Measurements from ENCODE around the gene LIPM.

LIPM gene

GRCh38 chr10:88802523-88803285 is at the start of gene LIPM:
TSS of gene LIPM (plus strand) at chr10:88802730. CDS start at chr10:88802897, 167 bp downstream.
- H3K27ac ChIP-seq (ENCODE audit: low read depth in 2 of 2, low read length in 2 of 2) = no peak within 1 kb of the TSS
- no peaks in the 10 kb centered on the region for H3K9me3 ChIP-seq (ENCODE audit: control insufficient read depth in 2 of 2, low read length in 2 of 2)
- no peak within 1 kb of the TSS for H3K4me3 ChIP-seq (ENCODE audit: low read length in 2 of 2)
- no peaks in the 10 kb centered on the region for H3K4me1 ChIP-seq (ENCODE audit: control insufficient read depth in 2 of 2, insufficient read depth in 2 of 2, low read length in 2 of 2)
- no peaks in the 10 kb centered on the region for H3K36me3 ChIP-seq (ENCODE audit: control insufficient read depth in 2 of 2, insufficient read depth in 2 of 2, low read length in 2 of 2)
- no peak within 1 kb of the TSS for H3K9ac ChIP-seq (ENCODE audit: low read depth in 1 of 2, low read length in 2 of 2)
- H3K27me3 ChIP-seq (ENCODE audit: control insufficient read depth in 2 of 2, insufficient read depth in 2 of 2, low read length in 2 of 2) = no peaks in the 10 kb centered on the region

DNA sequence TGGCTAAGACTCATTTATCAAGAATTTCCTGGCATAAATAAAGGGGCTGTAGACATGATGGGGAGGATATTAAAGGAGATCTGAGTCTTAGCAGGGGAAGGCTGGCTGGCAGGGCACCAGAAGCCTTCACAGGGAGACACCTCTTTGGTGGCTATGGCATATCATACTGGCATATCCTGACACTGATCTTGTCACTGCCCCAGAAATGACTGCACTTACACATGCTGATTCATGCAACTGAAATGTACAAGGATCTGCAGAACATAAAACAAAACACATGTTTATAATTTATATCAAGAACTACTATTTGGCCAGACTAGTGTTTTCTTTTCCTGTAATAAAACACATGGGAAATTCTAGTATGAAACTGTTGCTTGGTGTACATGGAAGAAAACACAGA is 48.2 kb upstream of the LIPM start:
- Histone ChIP-seq H3K27ac (ENCODE audit: low read depth in 2 of 2, low read length in 2 of 2) (no peak overlapping the region), H3K36me3 (ENCODE audit: control insufficient read depth in 2 of 2, insufficient read depth in 2 of 2, low read length in 2 of 2) (no peaks in the 10 kb centered on the region), H3K27me3 (ENCODE audit: control insufficient read depth in 2 of 2, insufficient read depth in 2 of 2, low read length in 2 of 2) (no peaks in the 10 kb centered on the region), H3K9me3 (ENCODE audit: control insufficient read depth in 2 of 2, low read length in 2 of 2) (no peaks in the 10 kb centered on the region), H3K9ac (ENCODE audit: low read depth in 1 of 2, low read length in 2 of 2) (no peak overlapping the region), H3K4me1 (ENCODE audit: control insufficient read depth in 2 of 2, insufficient read depth in 2 of 2, low read length in 2 of 2) (no peaks in the 10 kb centered on the region), H3K4me3 (ENCODE audit: low read length in 2 of 2) (no peak overlapping the region)

- no peaks in the 10 kb centered on the region for H3K4me1 ChIP-seq (ENCODE audit: control insufficient read depth in 2 of 2, insufficient read depth in 2 of 2, low read length in 2 of 2)
- no peaks in the 10 kb centered on the region for H3K27me3 ChIP-seq (ENCODE audit: control insufficient read depth in 2 of 2, insufficient read depth in 2 of 2, low read length in 2 of 2)
- no peak overlapping the region for H3K9ac ChIP-seq (ENCODE audit: low read depth in 1 of 2, low read length in 2 of 2)
- H3K27ac ChIP-seq (ENCODE audit: low read depth in 2 of 2, low read length in 2 of 2) = no peak overlapping the region
- H3K9me3 ChIP-seq (ENCODE audit: control insufficient read depth in 2 of 2, low read length in 2 of 2) = no peaks in the 10 kb centered on the region
- H3K36me3 ChIP-seq (ENCODE audit: control insufficient read depth in 2 of 2, insufficient read depth in 2 of 2, low read length in 2 of 2) = no peaks in the 10 kb centered on the region
- H3K4me3 ChIP-seq (ENCODE audit: low read length in 2 of 2) = no peak overlapping the region
These were observed 46.8 kb upstream of the LIPM start for GRCh38 chr10:88755753-88756152.

- no peak overlapping the region for H3K27ac ChIP-seq (ENCODE audit: low read depth in 2 of 2, low read length in 2 of 2)
- no peaks in the 10 kb centered on the region for H3K9me3 ChIP-seq (ENCODE audit: control insufficient read depth in 2 of 2, low read length in 2 of 2)
- no peak overlapping the region for H3K4me3 ChIP-seq (ENCODE audit: low read length in 2 of 2)
- H3K9ac ChIP-seq (ENCODE audit: low read depth in 1 of 2, low read length in 2 of 2) = no peak overlapping the region
- H3K27me3 ChIP-seq (ENCODE audit: control insufficient read depth in 2 of 2, insufficient read depth in 2 of 2, low read length in 2 of 2) = no peaks in the 10 kb centered on the region
- no peaks in the 10 kb centered on the region for H3K4me1 ChIP-seq (ENCODE audit: control insufficient read depth in 2 of 2, insufficient read depth in 2 of 2, low read length in 2 of 2)
- H3K36me3 ChIP-seq (ENCODE audit: control insufficient read depth in 2 of 2, insufficient read depth in 2 of 2, low read length in 2 of 2) = no peaks in the 10 kb centered on the region
These were observed 45.9 kb upstream of the LIPM start for GRCh38 chr10:88756660-88757059.

DNA sequence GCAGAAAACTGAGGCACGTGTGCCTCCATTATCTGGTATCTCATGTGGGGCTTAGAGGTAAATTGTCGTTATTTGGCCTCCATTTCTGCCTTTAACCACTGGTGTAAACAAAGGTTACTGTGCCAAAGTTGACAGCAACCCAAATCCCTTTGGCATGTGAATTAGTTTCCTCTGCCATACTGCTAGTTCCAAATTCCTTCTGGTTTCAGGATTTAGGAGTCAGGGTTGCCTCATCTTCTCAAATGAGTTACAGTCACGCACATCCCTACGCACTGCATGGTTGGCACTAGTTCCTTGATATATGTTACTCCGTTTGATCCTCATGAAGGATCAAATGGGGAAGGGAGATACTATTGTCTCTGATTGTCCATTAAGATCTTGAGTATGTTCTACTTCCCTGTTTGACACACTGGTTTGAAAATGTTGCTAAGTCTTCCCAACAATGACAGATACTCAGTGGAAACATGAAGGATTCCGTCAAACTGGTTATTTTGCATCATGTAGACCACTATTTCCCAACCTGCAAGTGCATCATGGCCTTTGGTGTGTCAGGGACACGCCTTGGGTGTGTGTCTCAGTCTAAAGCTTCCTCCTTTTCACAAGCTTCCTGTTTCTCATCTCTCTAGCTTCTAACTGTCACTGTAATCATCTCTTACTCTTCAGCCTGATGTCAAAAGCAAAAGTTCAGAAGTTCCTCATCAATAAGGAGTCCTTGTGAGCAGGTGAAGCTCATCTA is 43.0 kb upstream of the LIPM start, which contains the start of gene LIPN:
Gene LIPN (plus strand): TSS at position 655 of the 736 bp plus-strand sequence. CDS start 1,386 bp downstream, outside the sequence.
- H3K27me3 ChIP-seq (ENCODE audit: control insufficient read depth in 2 of 2, insufficient read depth in 2 of 2, low read length in 2 of 2) = no peaks in the 10 kb centered on the region
- no peaks in the 10 kb centered on the region for H3K9me3 ChIP-seq (ENCODE audit: control insufficient read depth in 2 of 2, low read length in 2 of 2)
- no peak within 1 kb of the TSS for H3K9ac ChIP-seq (ENCODE audit: low read depth in 1 of 2, low read length in 2 of 2)
- H3K27ac ChIP-seq (ENCODE audit: low read depth in 2 of 2, low read length in 2 of 2) = no peak within 1 kb of the TSS
- no peaks in the 10 kb centered on the region for H3K4me1 ChIP-seq (ENCODE audit: control insufficient read depth in 2 of 2, insufficient read depth in 2 of 2, low read length in 2 of 2)
- H3K4me3 ChIP-seq (ENCODE audit: low read length in 2 of 2) = no peak within 1 kb of the TSS
- no peaks in the 10 kb centered on the region for H3K36me3 ChIP-seq (ENCODE audit: control insufficient read depth in 2 of 2, insufficient read depth in 2 of 2, low read length in 2 of 2)

GRCh38 chr10:88762906-88763305 is 39.6 kb upstream of the LIPM start:
- Histone ChIP-seq H3K27ac (ENCODE audit: low read depth in 2 of 2, low read length in 2 of 2) (no peak overlapping the region), H3K9ac (ENCODE audit: low read depth in 1 of 2, low read length in 2 of 2) (no peak overlapping the region), H3K4me1 (ENCODE audit: control insufficient read depth in 2 of 2, insufficient read depth in 2 of 2, low read length in 2 of 2) (no peaks in the 10 kb centered on the region), H3K9me3 (ENCODE audit: control insufficient read depth in 2 of 2, low read length in 2 of 2) (no peaks in the 10 kb centered on the region), H3K36me3 (ENCODE audit: control insufficient read depth in 2 of 2, insufficient read depth in 2 of 2, low read length in 2 of 2) (no peaks in the 10 kb centered on the region), H3K4me3 (ENCODE audit: low read length in 2 of 2) (no peak overlapping the region), H3K27me3 (ENCODE audit: control insufficient read depth in 2 of 2, insufficient read depth in 2 of 2, low read length in 2 of 2) (no peaks in the 10 kb centered on the region)

DNA sequence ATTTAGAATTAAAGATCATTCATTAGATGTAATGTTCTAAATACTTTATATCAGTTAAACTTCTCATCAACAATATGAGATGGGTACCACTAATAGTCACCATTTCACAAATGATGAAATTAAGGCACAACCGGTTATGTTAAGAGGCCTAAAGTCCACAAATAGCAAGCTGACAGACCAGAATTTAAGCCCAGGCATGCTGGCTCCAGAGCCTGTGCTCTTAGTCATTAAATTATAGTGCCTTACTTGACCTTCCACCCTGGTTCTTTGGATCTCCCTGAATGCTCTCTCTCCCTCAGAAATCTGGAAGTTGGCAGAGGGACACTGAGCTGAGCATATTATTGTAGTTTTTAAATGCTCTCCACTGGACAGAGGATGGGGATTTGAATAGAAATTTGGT is 39.1 kb upstream of the LIPM start:
- no peaks in the 10 kb centered on the region for H3K27me3 ChIP-seq (ENCODE audit: control insufficient read depth in 2 of 2, insufficient read depth in 2 of 2, low read length in 2 of 2)
- no peaks in the 10 kb centered on the region for H3K4me1 ChIP-seq (ENCODE audit: control insufficient read depth in 2 of 2, insufficient read depth in 2 of 2, low read length in 2 of 2)
- H3K9ac ChIP-seq (ENCODE audit: low read depth in 1 of 2, low read length in 2 of 2) = no peak overlapping the region
- no peaks in the 10 kb centered on the region for H3K9me3 ChIP-seq (ENCODE audit: control insufficient read depth in 2 of 2, low read length in 2 of 2)
- no peak overlapping the region for H3K27ac ChIP-seq (ENCODE audit: low read depth in 2 of 2, low read length in 2 of 2)
- H3K36me3 ChIP-seq (ENCODE audit: control insufficient read depth in 2 of 2, insufficient read depth in 2 of 2, low read length in 2 of 2) = no peaks in the 10 kb centered on the region
- no peak overlapping the region for H3K4me3 ChIP-seq (ENCODE audit: low read length in 2 of 2)

DNA sequence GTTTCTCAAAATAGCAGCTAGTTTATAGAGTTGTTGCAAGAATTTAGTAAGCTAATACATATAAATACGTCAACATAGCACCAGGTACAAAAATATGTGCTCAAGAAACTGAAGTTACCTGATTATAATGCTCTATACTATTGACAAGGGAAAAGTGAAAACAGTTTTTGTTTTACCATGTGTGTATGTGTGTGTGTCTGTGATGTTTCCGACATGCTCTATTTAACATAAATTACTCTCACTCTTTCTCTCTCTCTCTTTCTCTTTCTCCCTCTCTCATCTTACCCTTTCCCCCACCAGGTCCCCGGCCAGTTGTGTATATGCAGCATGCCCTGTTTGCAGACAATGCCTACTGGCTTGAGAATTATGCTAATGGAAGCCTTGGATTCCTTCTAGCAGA is 38.4 kb upstream of the LIPM start:
- Histone ChIP-seq H3K9ac (ENCODE audit: low read depth in 1 of 2, low read length in 2 of 2) (no peak overlapping the region), H3K4me3 (ENCODE audit: low read length in 2 of 2) (no peak overlapping the region), H3K27ac (ENCODE audit: low read depth in 2 of 2, low read length in 2 of 2) (no peak overlapping the region), H3K9me3 (ENCODE audit: control insufficient read depth in 2 of 2, low read length in 2 of 2) (no peaks in the 10 kb centered on the region), H3K27me3 (ENCODE audit: control insufficient read depth in 2 of 2, insufficient read depth in 2 of 2, low read length in 2 of 2) (no peaks in the 10 kb centered on the region), H3K4me1 (ENCODE audit: control insufficient read depth in 2 of 2, insufficient read depth in 2 of 2, low read length in 2 of 2) (no peaks in the 10 kb centered on the region), H3K36me3 (ENCODE audit: control insufficient read depth in 2 of 2, insufficient read depth in 2 of 2, low read length in 2 of 2) (no peaks in the 10 kb centered on the region)

DNA sequence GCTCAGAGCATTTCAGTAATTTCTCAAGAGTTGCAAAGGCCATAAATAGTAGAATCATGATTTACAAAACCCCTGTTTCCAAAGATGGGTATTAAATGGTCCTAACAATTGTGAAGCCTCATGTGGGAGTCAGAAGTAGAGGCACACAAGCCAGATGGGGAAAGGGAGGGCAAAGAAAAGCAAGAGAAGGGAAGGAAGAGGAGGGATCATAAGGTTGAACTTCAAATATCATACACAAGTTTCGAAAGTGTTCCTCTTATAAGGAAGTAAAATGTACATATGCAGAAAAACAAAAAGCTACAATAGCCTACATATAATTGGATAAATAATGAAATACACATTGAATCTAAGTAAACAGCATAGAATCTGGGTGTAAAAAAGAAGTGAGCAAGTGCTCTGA is 36.7 kb upstream of the LIPM start:
- H3K4me3 ChIP-seq (ENCODE audit: low read length in 2 of 2) = no peak overlapping the region

DNA sequence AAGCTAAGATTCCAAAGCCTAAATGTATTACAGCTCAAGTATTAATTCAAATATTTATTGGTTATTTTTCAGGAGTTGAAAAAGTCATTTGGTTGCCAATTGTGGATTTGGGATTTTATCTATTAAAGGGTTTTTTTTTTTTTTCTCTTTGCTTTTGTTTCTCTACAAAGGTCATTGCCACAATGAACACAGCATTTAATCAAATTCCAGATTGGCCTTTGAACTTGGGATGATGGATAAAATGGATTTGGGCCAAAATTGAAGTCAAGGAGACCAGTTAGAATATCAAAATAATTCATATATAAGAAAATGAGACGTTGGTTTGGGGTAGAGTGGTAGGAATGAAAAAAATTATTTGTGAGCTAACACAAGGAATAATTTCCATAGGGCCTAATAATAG is 33.1 kb upstream of the LIPM start:
- Histone ChIP-seq H3K4me1 (ENCODE audit: control insufficient read depth in 2 of 2, insufficient read depth in 2 of 2, low read length in 2 of 2) (no peaks in the 10 kb centered on the region), H3K4me3 (ENCODE audit: low read length in 2 of 2) (no peak overlapping the region), H3K9ac (ENCODE audit: low read depth in 1 of 2, low read length in 2 of 2) (no peak overlapping the region), H3K27ac (ENCODE audit: low read depth in 2 of 2, low read length in 2 of 2) (no peak overlapping the region), H3K9me3 (ENCODE audit: control insufficient read depth in 2 of 2, low read length in 2 of 2) (no peaks in the 10 kb centered on the region), H3K36me3 (ENCODE audit: control insufficient read depth in 2 of 2, insufficient read depth in 2 of 2, low read length in 2 of 2) (no peaks in the 10 kb centered on the region), H3K27me3 (ENCODE audit: control insufficient read depth in 2 of 2, insufficient read depth in 2 of 2, low read length in 2 of 2) (no peaks in the 10 kb centered on the region)

More for the DNA sequence above, 36.7 kb upstream of the LIPM start:
- no peaks in the 10 kb centered on the region for H3K4me1 ChIP-seq (ENCODE audit: control insufficient read depth in 2 of 2, insufficient read depth in 2 of 2, low read length in 2 of 2)
- H3K27me3 ChIP-seq (ENCODE audit: control insufficient read depth in 2 of 2, insufficient read depth in 2 of 2, low read length in 2 of 2) = no peaks in the 10 kb centered on the region
- no peaks in the 10 kb centered on the region for H3K36me3 ChIP-seq (ENCODE audit: control insufficient read depth in 2 of 2, insufficient read depth in 2 of 2, low read length in 2 of 2)
- H3K9me3 ChIP-seq (ENCODE audit: control insufficient read depth in 2 of 2, low read length in 2 of 2) = no peaks in the 10 kb centered on the region
- no peak overlapping the region for H3K27ac ChIP-seq (ENCODE audit: low read depth in 2 of 2, low read length in 2 of 2)
- no peak overlapping the region for H3K9ac ChIP-seq (ENCODE audit: low read depth in 1 of 2, low read length in 2 of 2)

All from mucosa of rectum (tissue), 2 donors.